Left renal cortex interstitium (tissue), 4 donors: ENCODE data around the gene CDC42BPB. TPM values are rescaled to one million over a fixed set of nuclear protein-coding genes. Genes with fewer than 3 reads are reported as not detected.

ENCODE experiments used
- DNase-seq, 4 donors: peaks; one replicate each; pipeline ENCODE4 v3.0.0-alpha.2; 2013; ENCODE audit warnings: low read depth in 4 of 4, low spot score in 2 of 4, missing footprints in 1 of 4
- polyA plus RNA-seq, 4 donors: library from polyadenylated mRNA; unstranded; fragments of 120-200 nt; gene quantifications; one replicate each; pipeline ENCODE4 v1.2.1, GENCODE V29; 2013; ENCODE audit not compliant: insufficient read length in 4 of 4

The CDC42BPB gene
- polyA plus RNA-seq, 4 donors, result 71.9 to 96.1 (median 82.7) TPM

GRCh38 chr14:103094406-103095209 is 37.3 kb upstream of the CDC42BPB start, which contains the start of gene EXOC3L4:
Gene EXOC3L4, plus strand, starts transcription at chr14:103094725. Its CDS starts 5,495 bp downstream, at chr14:103100220.
- no peak for DNase-seq

DNA sequence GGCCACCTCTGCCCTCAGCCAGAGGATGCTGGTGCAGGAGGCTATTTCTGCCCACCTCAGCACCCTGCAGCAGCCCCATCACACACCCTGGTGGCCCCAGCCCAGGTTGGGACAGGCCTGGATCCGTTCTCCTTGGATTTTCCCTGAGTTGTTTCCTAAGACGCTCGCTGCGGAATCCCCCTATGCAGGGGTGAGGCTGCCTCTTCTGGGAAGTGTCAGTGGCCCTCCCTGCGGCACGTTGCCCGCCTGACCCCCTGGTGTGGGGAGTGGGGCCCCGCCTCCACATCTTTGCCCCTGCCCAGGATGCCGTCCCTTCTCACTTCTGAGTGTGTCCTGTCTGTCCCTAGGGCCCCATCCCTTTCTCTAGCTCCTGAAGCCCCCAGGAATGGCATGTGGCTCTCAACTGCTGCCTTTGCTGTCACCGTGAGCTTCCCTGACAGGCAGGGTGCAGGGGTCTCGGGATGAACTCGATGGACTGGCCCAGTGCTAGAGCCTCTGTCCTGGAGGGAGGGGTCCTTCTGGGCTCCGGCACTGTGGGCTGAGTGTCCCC is 36.6 kb upstream of the CDC42BPB start:
- no peak for DNase-seq

- DNase-seq, result no peak
These were observed 34.5 kb upstream of the CDC42BPB start for GRCh38 chr14:103091883-103092222.

- DNase-seq, result no peak
These were observed 33.9 kb upstream of the CDC42BPB start for GRCh38 chr14:103091041-103091882.

DNA sequence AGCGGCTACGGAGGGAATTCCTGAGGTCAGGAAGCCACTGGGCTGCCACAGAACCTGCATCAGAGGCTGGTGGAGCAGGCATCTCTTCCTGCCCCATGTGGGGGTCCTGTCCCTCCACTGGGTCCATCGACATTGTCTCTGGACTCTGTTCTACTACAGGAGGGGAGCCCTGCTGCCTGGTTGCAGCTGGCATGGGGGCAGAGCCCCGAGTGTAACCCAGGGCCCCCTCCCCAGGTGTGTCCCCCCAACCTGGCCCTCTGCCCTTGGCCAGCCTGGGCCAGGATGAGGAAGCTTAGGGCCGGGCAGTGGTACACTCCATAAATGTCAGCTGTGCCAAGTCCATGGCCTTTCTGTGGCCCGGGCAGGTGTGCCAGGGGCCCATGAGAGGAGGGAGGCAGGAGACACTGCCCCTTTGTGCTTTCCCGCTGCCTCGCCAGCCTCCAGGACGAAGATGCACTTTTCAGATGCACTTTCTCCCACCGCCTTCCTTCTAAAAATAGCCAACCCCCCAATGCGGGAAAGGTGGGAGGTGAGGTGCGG is 33.2 kb upstream of the CDC42BPB start:
- no peak for DNase-seq

DNA sequence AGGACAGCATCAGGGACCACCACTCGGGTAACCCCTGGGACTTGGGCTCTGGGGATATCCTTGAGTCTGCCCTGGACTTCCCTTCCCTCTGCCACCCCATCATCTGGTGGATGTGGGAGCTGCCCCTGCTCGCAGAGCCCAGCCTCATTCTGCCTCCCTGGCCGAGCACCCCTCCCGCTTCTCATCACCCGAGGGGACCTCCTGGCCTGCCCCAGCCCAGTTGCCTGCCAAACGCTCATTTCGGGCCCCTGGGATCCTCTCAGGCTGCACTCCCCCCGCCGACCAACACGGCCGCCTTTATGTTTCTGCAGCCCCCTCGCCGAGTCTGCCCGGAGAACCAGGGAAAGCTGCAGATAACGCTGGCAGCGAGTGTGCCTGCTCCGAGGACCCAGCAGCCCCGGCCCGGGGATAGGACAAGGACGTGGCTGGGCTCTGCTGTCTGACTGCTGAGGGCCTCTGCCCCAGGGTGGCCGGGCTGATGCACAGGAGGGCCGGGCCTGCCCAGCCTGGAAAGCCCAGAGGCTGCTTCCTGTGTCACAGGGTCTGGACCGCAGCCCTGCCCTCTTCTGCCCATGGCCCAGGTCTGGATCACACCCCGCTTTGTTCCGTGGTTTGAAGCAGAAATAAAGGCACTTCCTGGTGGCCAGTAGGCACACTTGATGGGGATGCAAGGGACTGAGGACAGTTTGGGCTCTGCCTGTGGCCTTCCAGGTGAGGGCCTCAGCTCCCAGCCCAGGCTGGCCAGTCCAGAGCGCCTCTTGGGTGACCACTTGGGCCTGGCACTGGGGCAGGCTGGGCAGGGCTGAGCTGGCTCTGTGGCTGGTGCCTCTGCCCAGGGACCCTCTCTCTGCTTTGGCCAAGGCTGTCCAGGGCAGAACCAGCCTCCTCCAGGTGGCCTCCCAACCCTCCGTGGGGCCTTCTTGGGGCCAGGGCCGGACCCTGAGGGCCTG is 32.3 kb upstream of the CDC42BPB start:
- DNase-seq, result no peak

GRCh38 chr14:103088921-103089320 is 31.6 kb upstream of the CDC42BPB start:
- no peak for DNase-seq

- no peak for DNase-seq
These were observed 30.0 kb upstream of the CDC42BPB start for GRCh38 chr14:103087343-103087835.

- no peak for DNase-seq
These were observed 29.5 kb upstream of the CDC42BPB start for GRCh38 chr14:103086771-103087342.

- DNase-seq, result no peak
These were observed 28.1 kb upstream of the CDC42BPB start for GRCh38 chr14:103085106-103086091.

DNA sequence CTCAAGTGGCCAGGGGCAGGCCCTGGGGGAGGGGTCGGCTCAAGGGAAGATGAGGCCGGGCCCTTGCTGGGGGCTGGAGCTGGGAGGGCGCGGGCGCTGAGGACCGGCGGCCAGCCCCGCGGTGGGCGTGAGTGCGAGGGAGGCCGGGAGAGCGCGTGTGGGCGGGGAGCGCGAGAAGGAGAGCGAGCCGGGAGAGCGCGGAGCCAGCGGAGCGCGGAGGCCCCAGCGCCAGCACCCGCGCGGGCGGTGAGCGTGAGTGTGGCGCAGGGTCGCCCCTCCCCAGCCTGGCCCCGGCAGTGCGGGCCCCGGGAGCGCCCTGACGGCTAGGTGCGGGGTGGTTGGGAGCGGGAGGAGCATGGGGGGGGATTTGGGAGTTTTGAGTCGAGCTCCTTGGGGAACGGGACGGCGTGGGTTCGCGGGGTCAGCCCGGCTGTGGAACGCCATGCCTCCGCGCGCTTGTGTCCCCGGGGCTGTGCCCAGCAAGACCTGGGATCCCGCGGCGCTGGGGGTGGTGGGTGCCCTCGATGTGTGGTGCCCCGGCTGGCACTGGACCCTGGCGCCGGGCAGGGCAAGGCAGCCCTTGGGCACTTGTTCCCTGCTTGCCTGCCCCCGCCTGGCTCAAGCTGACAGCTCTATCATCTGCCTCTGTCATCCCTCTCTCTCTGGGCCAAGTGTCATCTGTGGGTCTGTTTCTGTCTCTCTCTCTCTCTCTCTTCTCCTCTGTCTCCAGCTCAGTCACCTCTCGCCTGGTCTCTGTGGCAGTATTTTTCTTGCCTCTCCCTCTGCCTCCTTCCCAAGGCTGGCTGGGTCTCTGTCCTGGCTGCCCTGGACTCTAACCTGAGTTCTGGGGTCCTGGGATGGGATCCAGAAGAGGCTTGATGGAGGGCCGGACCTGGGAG is 26.9 kb upstream of the CDC42BPB start, which contains the start of gene LBHD2:
LBHD2 (plus strand) TSS at position 190 of the 899 bp plus-strand sequence. CDS start 1,803 bp downstream, outside the sequence.
- DNase-seq, result no peak

DNA sequence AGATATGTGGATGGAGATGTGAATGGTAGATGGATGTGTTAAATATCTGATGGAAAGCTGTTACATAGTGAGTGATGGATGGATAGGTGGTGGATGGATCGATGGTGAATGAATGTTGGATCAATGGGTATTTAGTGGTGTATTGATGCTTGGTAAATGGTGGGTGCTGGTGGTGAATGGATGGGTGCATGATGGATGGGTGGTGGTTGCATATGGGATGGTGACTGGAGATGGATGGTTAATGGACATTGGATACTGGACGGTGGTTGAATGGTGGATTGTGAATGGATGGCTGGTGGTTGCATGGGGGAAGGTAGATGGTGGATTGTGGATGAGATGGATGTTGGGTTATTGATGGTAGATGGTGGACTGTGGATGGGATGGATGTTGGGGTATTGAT is 24.6 kb upstream of the CDC42BPB start:
- no peak for DNase-seq

DNA sequence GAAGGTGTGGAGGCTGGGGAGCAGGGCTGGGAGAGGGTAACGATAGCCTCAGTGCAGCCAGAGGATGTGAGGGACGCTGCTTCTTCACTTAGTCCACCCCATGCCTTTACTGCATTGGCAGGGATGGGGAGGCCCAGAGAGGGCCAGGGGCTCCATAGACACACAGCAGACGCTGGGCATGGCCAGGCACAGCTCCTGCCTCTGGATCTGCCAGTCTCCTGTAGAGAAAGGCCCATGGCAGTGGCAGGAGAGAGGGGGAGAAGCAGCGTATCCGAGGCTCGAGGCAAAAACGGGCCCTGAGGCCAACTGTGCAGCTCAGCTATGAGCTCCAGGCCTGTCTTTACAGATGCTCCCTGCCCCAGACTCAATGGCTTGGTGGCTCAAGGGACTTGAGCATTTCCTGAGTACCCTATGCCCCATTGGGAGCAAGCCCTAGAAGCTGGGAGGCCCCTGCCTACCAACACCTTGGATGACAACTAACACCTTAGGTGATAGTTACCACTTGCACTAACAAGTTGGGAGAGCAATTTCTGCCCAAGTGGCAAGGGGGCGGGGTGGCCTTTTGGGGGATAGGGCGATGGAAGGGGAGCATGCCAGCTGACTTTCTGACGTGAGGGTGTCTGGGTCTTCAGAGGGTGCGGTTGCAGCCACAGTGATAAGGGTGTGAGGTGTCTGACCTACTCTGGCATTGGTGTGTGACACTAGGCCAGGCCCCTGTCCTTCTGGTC is 21.7 kb upstream of the CDC42BPB start:
- DNase-seq, result no peak

- DNase-seq, result peak in 1 of 4 donors; percentile 75
These were observed 21.0 kb upstream of the CDC42BPB start for GRCh38 chr14:103078420-103078749.

GRCh38 chr14:103074729-103075367 is 17.5 kb upstream of the CDC42BPB start:
- DNase-seq, result no peak
